ENCODE data around the gene PLA2G4E. TPM values are rescaled to one million over a fixed set of nuclear protein-coding genes. Genes with fewer than 3 reads are reported as not detected.

The PLA2G4E gene
- polyA plus RNA-seq, 3 donors: not detected

DNA sequence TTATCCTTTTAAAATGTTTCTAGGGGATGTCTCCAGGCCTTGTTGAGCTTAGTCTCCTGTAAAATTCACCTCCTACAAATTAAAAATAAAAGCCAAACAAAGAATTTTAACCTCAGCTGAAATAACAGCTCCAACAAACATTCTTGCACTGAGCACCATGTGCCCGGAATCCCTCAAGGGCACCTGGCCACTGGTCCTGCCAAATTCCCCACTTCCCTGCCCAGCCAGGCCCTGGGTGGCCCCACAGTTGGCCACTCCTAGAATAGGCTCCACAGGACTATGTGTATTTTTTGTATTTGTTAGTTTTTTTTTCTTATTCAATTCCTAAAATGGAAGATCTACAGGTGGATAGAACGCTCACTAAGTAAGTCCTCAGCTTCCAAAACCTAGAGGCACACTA, 33.1 kb upstream of the PLA2G4E start:
- peaks cover 0 to 2% (median 0%) of the 10 kb centered on the region in 7 donors for H3K9me3 Mint-ChIP-seq
- DNase-seq: no peak
- Histone ChIP-seq H3K27me3 (ENCODE audit: control insufficient read depth in 2 of 2, insufficient read depth in 2 of 2, low read length in 2 of 2) (no peaks in the 10 kb centered on the region), H3K4me1 (ENCODE audit: control insufficient read depth in 1 of 2, insufficient read depth in 2 of 2, low read length in 2 of 2) (peaks cover 14 to 15% of the 10 kb centered on the region in 2 donors), H3K9me3 (replicated peaks in 1 of 2; ENCODE audit: control insufficient read depth in 1 of 2, insufficient read depth in 1 of 2, low read length in 2 of 2) (no peaks in the 10 kb centered on the region), H3K9ac (ENCODE audit: insufficient read depth, low read length, poor library complexity, severe bottlenecking) (no peak overlapping the region), H3K27ac (ENCODE audit: low read depth in 1 of 2, low read length in 2 of 2) (no peak overlapping the region), H3K79me2 (ENCODE audit: insufficient read depth, low read length) (no peaks in the 10 kb centered on the region), H4K20me1 (ENCODE audit: insufficient read depth, low read length) (no peaks in the 10 kb centered on the region), H2AFZ (ENCODE audit: insufficient read depth, low read depth, low read length, poor library complexity, severe bottlenecking) (no peak overlapping the region), H3K4me3 (replicated peaks in 1 of 3; ENCODE audit: low read depth in 2 of 3, low read length in 3 of 3) (no peak overlapping the region), H3K4me2 (replicated peaks; ENCODE audit: extremely low read depth, low read length, poor library complexity, severe bottlenecking) (no peak overlapping the region), H3K36me3 (replicated peaks in 1 of 2; ENCODE audit: control insufficient read depth in 1 of 2, insufficient read depth in 2 of 2, low read length in 2 of 2) (no peaks in the 10 kb centered on the region)
- H3K27ac Mint-ChIP-seq: no peak overlapping the region
- peaks cover 12 to 20% (median 13%) of the 10 kb centered on the region in 3 donors for H3K27me3 Mint-ChIP-seq (ENCODE audit: low read depth in 3 of 3)
- intact Hi-C loops (cut with micrococcal nuclease): no loop called here
- H3K4me3 Mint-ChIP-seq: no peak overlapping the region
- TF ChIP-seq, protein P1, sequence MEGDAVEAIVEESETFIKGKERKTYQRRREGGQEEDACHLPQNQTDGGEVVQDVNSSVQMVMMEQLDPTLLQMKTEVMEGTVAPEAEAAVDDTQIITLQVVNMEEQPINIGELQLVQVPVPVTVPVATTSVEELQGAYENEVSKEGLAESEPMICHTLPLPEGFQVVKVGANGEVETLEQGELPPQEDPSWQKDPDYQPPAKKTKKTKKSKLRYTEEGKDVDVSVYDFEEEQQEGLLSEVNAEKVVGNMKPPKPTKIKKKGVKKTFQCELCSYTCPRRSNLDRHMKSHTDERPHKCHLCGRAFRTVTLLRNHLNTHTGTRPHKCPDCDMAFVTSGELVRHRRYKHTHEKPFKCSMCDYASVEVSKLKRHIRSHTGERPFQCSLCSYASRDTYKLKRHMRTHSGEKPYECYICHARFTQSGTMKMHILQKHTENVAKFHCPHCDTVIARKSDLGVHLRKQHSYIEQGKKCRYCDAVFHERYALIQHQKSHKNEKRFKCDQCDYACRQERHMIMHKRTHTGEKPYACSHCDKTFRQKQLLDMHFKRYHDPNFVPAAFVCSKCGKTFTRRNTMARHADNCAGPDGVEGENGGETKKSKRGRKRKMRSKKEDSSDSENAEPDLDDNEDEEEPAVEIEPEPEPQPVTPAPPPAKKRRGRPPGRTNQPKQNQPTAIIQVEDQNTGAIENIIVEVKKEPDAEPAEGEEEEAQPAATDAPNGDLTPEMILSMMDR (IDR thresholded peaks at IDR 0.05): no peak
- H3K4me1 Mint-ChIP-seq: peaks cover 18% of the 10 kb centered on the region
- no CpG with 5 or more reads among the region's 2 CpGs for WGBS (ENCODE audit: insufficient coverage)
- H3K36me3 Mint-ChIP-seq: peaks cover 0 to 2% of the 10 kb centered on the region in 2 donors

DNA sequence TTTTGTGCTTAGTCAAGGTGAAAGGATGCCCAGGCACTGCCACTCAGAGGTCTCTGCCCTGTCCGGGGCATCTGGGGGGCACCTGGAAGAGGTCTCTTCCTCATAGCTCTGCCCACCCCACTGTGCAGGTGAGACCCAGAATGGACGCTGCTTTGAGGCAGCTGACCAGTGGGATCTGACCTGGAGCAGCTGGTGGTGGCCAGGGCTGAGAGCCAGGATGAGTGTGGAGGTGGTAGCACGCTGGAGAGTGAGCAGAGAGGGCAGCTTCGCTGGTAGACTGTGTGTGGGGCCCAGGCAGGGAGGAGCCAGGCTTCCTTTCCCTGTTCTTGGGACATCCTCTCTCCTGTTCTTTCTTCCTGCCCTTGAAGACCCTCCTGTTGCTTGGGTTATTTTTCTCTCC, 32.2 kb upstream of the PLA2G4E start:
- no peak for DNase-seq
- no CpG with 5 or more reads among the region's 4 CpGs for WGBS (ENCODE audit: insufficient coverage)
- Histone ChIP-seq H3K79me2 (ENCODE audit: insufficient read depth, low read length) (no peaks in the 10 kb centered on the region), H4K20me1 (ENCODE audit: insufficient read depth, low read length) (no peaks in the 10 kb centered on the region), H2AFZ (ENCODE audit: insufficient read depth, low read depth, low read length, poor library complexity, severe bottlenecking) (no peak overlapping the region), H3K27ac (ENCODE audit: low read depth in 1 of 2, low read length in 2 of 2) (no peak overlapping the region), H3K4me3 (replicated peaks in 1 of 3; ENCODE audit: low read depth in 2 of 3, low read length in 3 of 3) (no peak overlapping the region), H3K36me3 (replicated peaks in 1 of 2; ENCODE audit: control insufficient read depth in 1 of 2, insufficient read depth in 2 of 2, low read length in 2 of 2) (no peaks in the 10 kb centered on the region), H3K9ac (ENCODE audit: insufficient read depth, low read length, poor library complexity, severe bottlenecking) (no peak overlapping the region), H3K4me2 (replicated peaks; ENCODE audit: extremely low read depth, low read length, poor library complexity, severe bottlenecking) (no peak overlapping the region), H3K4me1 (ENCODE audit: control insufficient read depth in 1 of 2, insufficient read depth in 2 of 2, low read length in 2 of 2) (peaks cover 14 to 15% of the 10 kb centered on the region in 2 donors), H3K9me3 (replicated peaks in 1 of 2; ENCODE audit: control insufficient read depth in 1 of 2, insufficient read depth in 1 of 2, low read length in 2 of 2) (no peaks in the 10 kb centered on the region), H3K27me3 (ENCODE audit: control insufficient read depth in 2 of 2, insufficient read depth in 2 of 2, low read length in 2 of 2) (no peaks in the 10 kb centered on the region)
- no peak overlapping the region for H3K4me3 Mint-ChIP-seq
- peaks cover 0 to 2% of the 10 kb centered on the region in 2 donors for H3K36me3 Mint-ChIP-seq
- H3K4me1 Mint-ChIP-seq: peaks cover 17% of the 10 kb centered on the region
- intact Hi-C loops (cut with micrococcal nuclease): no loop called here
- peaks cover 12 to 19% (median 12%) of the 10 kb centered on the region in 3 donors for H3K27me3 Mint-ChIP-seq (ENCODE audit: low read depth in 3 of 3)
- H3K9me3 Mint-ChIP-seq: peaks cover 0 to 2% (median 0%) of the 10 kb centered on the region in 7 donors
- TF ChIP-seq, protein P1 (IDR thresholded peaks at IDR 0.05): no peak
- H3K27ac Mint-ChIP-seq: no peak overlapping the region

Measured in CD14-positive monocyte (primary cell).